Heart right ventricle (tissue), 16 donors: ENCODE data around the gene KRT86. TPM values are rescaled to one million over a fixed set of nuclear protein-coding genes. Genes with fewer than 3 reads are reported as not detected.
"Not testable (repeated sequence)": the region's sequence is repeated elsewhere in the genome, so short reads cannot be mapped to it uniquely, and the experiment has no call there.

ENCODE experiments used
- ATAC-seq, 8 donors: fragments of 200-7000 bp; cut with Tn5 transposase; one replicate each; pipeline ENCODE4 v1.9.1; 2020; ENCODE audit warnings: mild to moderate bottlenecking in 8 of 8, moderate library complexity in 8 of 8, moderate number of reproducible peaks in 1 of 8
- DNase-seq, 2 donors: peaks; one replicate each; pipeline ENCODE4 v3.0.0-alpha.2; 2020
- H3K27ac ChIP-seq, 10 donors: fragments of 200-600 bp; sonication (generic) in 2 of 10; one replicate each; pipeline versions ENCODE4 v1.5.0 to v1.8.0; 2020 to 2022; ENCODE audit warnings: mild to moderate bottlenecking in 3 of 10
- H3K27me3 ChIP-seq, 7 donors: fragments of 200-600 bp; one replicate each; pipeline ENCODE4 v1.8.0; 2021 to 2022; ENCODE audit warnings: mild to moderate bottlenecking in 2 of 7
- H3K36me3 ChIP-seq, 9 donors: fragments of 200-600 bp; sonication (generic) in 1 of 9; one replicate each; pipeline versions ENCODE4 v1.5.0 to v1.8.0; 2020 to 2022; ENCODE audit warnings: mild to moderate bottlenecking in 2 of 9
- H3K4me1 ChIP-seq, 9 donors: fragments of 200-600 bp; sonication (generic) in 1 of 9; one replicate each; pipeline versions ENCODE4 v1.5.0 to v1.8.0; 2020 to 2022; ENCODE audit warnings: mild to moderate bottlenecking in 4 of 9
- H3K4me3 ChIP-seq, 10 donors: fragments of 200-600 bp; sonication (generic) in 2 of 10; one replicate each; pipeline versions ENCODE4 v1.5.0 to v1.8.0; 2020 to 2022; ENCODE audit warnings: mild to moderate bottlenecking in 7 of 10, moderate library complexity in 2 of 10
- H3K9me3 ChIP-seq, 11 donors: fragments of 200-600 bp in 10 of 11; sonication (generic) in 2 of 11; one replicate each; pipeline versions ENCODE4 v1.5.0 to v1.8.0; 2013 to 2022; ENCODE audit warnings: mild to moderate bottlenecking in 2 of 11, control low read depth in 1 of 11, moderate library complexity in 1 of 11
- CTCF ChIP-seq, 9 donors: fragments of 200-600 bp; sonication (generic) in 2 of 9; IDR thresholded peaks; one replicate each; pipeline versions ENCODE4 v1.5.0 to v1.8.0; 2021 to 2022; ENCODE audit warnings: antibody characterized with exemption in 9 of 9, mild to moderate bottlenecking in 5 of 9, moderate library complexity in 1 of 9
- WGBS, 2 donors: extraction: QIAGEN DNeasy Blood & Tissue Kit; methylation state at CpG; one replicate each; pipeline ENCODE4 v1.1.7; 2013; ENCODE audit warnings: inconsistent platforms in 1 of 2; 5-methylcytosine and 5-hydroxymethylcytosine counted together
- intact Hi-C, 10 donors: fragments of 100-400 bp; cut with DNase I; formaldehyde crosslinking; loops; one replicate each; pipeline versions ENCODE4 v1.11.1 to v1.14.2; 2022
- polyA plus RNA-seq, 2 donors: library from polyadenylated mRNA; stranded (reverse); fragments of 200-250 nt; gene quantifications; one replicate each; pipeline ENCODE4 v1.2.3, GENCODE V29; 2013
- total RNA-seq, 10 donors: library from RNA; stranded (reverse); fragmentation: NEBNext Ultra II Directional in 3 of 10; extraction: Animal tissue kit (Norgen Biotek cat#: 25700) in 3 of 10; gene quantifications; one replicate each; pipeline versions ENCODE4 v1.2.1 to v1.2.4, GENCODE V29; 2021 to 2023
- donor health status: Arrhythmogenic right ventricular cardiomyopathy.
- donor health status: ischemic (EF 13 %, LVEDD 7.1; RV severe dilation, severe dysfunction).
- donor health status: healthy with polysubstance abuse.
- donor health status: DM: no; HTN: yes; CAD: no.
- donor health status: DM: no; HTN: no; CAD: no.
- donor health status: ischemic (EF 25% LVEDD 6.9; RV normal size, moderate dysfunction).
- donor health status: ischemic (EF 25% LVEDD 5.7; RV mildly dilated, moderate dysfunction).
- donor health status: healthy.
- donor health status: DM: yes; HTN: yes; CAD: no.
- donor health status: Ischemic cardiomyopathy.
- donor health status: ischemic (EF 35%, LVEDD 5.7; RV mildly dilated, moderate dysfunction).
- donor health status: nonischemic (EF 11% LVEDD 7.7; RV severe dilation, severe dysfunction).
- donor health status: DM: yes; HTN: yes; CAD: no.
- donor health status: PGD.
- donor health status: ischemic (EF 29% LVEDD 5.4; RV normal size, mild dysfunction).
- donor health status: nonischemic (EF 23%, LVEDD 6.1; RV moderate dilation, normal function).

KRT86 gene
- total and polyA plus RNA-seq, 12 donors, result 0.01 to 0.19 TPM; not detected in 10

- H3K27me3 ChIP-seq, result peaks cover 0 to 52% (median 34%) of the 10 kb centered on the region in 7 donors
Measured at GRCh38 chr12:52250048-52250990, 24.1 kb upstream of the KRT86 start.

GRCh38 chr12:52251367-52252051, 22.9 kb upstream of the KRT86 start:
- 77 to 79% methylated on average over 9 of the region's 9 CpGs for WGBS, 2 donors
- DNase-seq, result no peak

More at GRCh38 chr12:52250048-52250990, 24.1 kb upstream of the KRT86 start:
- intact Hi-C loops, result no loop called here
- H3K9me3 ChIP-seq, result no peaks in the 10 kb centered on the region
- TF ChIP-seq CTCF (IDR thresholded peaks at IDR 0.05), result peak in 5 of 9 donors; percentile 8 to 38 (median 26)
- H3K4me1 ChIP-seq, result peaks cover 0 to 24% (median 13%) of the 10 kb centered on the region in 9 donors
- H3K4me3 ChIP-seq, result no peak overlapping the region
- H3K27ac ChIP-seq, result no peak overlapping the region
- DNase-seq (no peak), ATAC-seq (peak in 4 of 8 donors; percentile 29 to 52 (median 43))
- WGBS, 2 donors, result 21 to 36% methylated on average over 52 of the region's 52 CpGs
- no peaks in the 10 kb centered on the region for H3K36me3 ChIP-seq

GRCh38 chr12:52252175-52252615, 22.2 kb upstream of the KRT86 start:
- WGBS, 2 donors, result 82 to 87% methylated on average over 8 of the region's 8 CpGs
- H3K4me3 ChIP-seq, H3K36me3 ChIP-seq, H3K9me3 ChIP-seq, DNase-seq, H3K27ac ChIP-seq, ATAC-seq, intact Hi-C loops: not testable (repeated sequence)
- H3K27me3 ChIP-seq, result peaks cover 1 to 71% (median 53%) of the 10 kb centered on the region in 7 donors
- peaks cover 0 to 24% (median 6%) of the 10 kb centered on the region in 9 donors for H3K4me1 ChIP-seq

More at GRCh38 chr12:52251367-52252051, 22.9 kb upstream of the KRT86 start:
- no peak overlapping the region for H3K4me3 ChIP-seq
- no peak for ATAC-seq
- peaks cover 0 to 24% (median 13%) of the 10 kb centered on the region in 9 donors for H3K4me1 ChIP-seq
- H3K27ac ChIP-seq, result no peak overlapping the region
- peaks cover 0 to 64% (median 46%) of the 10 kb centered on the region in 7 donors for H3K27me3 ChIP-seq
- H3K36me3 ChIP-seq, result no peaks in the 10 kb centered on the region
- H3K9me3 ChIP-seq, result no peaks in the 10 kb centered on the region
- intact Hi-C loops, result no loop called here
- TF ChIP-seq CTCF (IDR thresholded peaks at IDR 0.05), result no peak

GRCh38 chr12:52252728-52253343, 21.6 kb upstream of the KRT86 start:
- Histone ChIP-seq H3K4me3 (no peak overlapping the region), H3K27me3 (peaks cover 5 to 77% (median 59%) of the 10 kb centered on the region in 7 donors), H3K27ac (no peak overlapping the region), H3K36me3 (no peaks in the 10 kb centered on the region), H3K4me1 (peaks cover 0 to 24% (median 5%) of the 10 kb centered on the region in 9 donors), H3K9me3 (no peaks in the 10 kb centered on the region)
- intact Hi-C loops, result no loop called here
- no peak for TF ChIP-seq CTCF (IDR thresholded peaks at IDR 0.05)
- 94 to 96% methylated on average over 11 of the region's 11 CpGs for WGBS, 2 donors
- DNase-seq (no peak), ATAC-seq (no peak)
